Measurements from ENCODE around the gene APOA1.

APOA1 gene

DNA sequence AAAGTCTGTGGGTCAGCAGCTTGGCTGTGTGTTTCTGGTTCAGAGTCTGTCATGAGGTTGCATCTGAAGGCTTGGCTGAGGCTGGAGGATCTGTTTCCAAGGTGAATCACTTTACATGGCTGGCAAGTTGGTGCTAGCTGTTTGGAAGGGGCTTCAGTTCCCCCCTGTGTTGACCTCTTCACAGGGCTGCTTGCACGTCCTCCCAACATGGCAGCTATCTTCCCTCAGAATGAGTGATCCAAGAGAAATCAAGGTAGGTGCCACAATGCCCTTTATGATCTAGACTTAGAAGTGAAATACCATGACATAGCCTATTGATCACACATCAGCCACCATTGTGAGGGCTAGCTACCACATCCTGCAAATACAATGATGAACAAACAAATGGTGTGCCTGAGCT lies 24.3 kb downstream of the APOA1 start:
- TF ChIP-seq TAF1 (IDR thresholded peaks at IDR 0.05; ENCODE audit: borderline replicate concordance, insufficient read depth, low read length) (no peak), POLR2AphosphoS5 (IDR thresholded peaks at IDR 0.05; ENCODE audit: low read depth, low read length) (no peak), FOXP2 (optimal IDR thresholded peaks at IDR 0.05; ENCODE audit: borderline replicate concordance, extremely low read depth, extremely low read length, insufficient read depth) (no peak), REST (IDR thresholded peaks at IDR 0.05; ENCODE audit: insufficient read depth in 1 of 2, low read depth in 2 of 2, low read length in 2 of 2) (no peak), SIN3A (IDR thresholded peaks at IDR 0.05; ENCODE audit: borderline replicate concordance, insufficient read depth, low read length) (no peak)

GRCh38 chr11:116812109-116812508 lies 25.3 kb downstream of the APOA1 start:
- TF ChIP-seq TAF1 (IDR thresholded peaks at IDR 0.05; ENCODE audit: borderline replicate concordance, insufficient read depth, low read length), result no peak
- no peak for TF ChIP-seq REST (IDR thresholded peaks at IDR 0.05; ENCODE audit: insufficient read depth in 1 of 2, low read depth in 2 of 2, low read length in 2 of 2)
- no peak for TF ChIP-seq SIN3A (IDR thresholded peaks at IDR 0.05; ENCODE audit: borderline replicate concordance, insufficient read depth, low read length)
- no peak for TF ChIP-seq POLR2AphosphoS5 (IDR thresholded peaks at IDR 0.05; ENCODE audit: low read depth, low read length)
- TF ChIP-seq FOXP2 (optimal IDR thresholded peaks at IDR 0.05; ENCODE audit: borderline replicate concordance, extremely low read depth, extremely low read length, insufficient read depth), result no peak

DNA sequence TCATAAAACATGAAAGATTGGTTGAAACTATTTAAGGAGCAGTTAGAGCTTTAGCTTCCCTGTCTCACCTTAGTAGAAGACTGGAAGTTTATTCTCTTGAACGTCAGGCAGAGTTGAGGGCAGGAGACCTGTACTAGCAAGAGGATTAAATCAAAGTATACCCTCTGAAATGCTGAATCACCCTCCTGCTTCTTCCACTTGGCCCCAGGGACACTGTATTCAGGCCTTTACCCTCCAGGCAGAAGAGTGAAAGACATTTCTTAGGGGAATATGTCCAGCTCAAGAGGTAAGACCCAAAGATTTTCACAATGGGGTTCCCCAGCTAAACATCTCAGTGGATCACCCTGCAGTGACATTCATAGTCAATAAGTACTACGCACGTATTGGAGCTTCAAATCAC lies 26.2 kb downstream of the APOA1 start:
- TF ChIP-seq TAF1 (IDR thresholded peaks at IDR 0.05; ENCODE audit: borderline replicate concordance, insufficient read depth, low read length), result no peak
- no peak for TF ChIP-seq FOXP2 (optimal IDR thresholded peaks at IDR 0.05; ENCODE audit: borderline replicate concordance, extremely low read depth, extremely low read length, insufficient read depth)
- TF ChIP-seq POLR2AphosphoS5 (IDR thresholded peaks at IDR 0.05; ENCODE audit: low read depth, low read length), result no peak
- no peak for TF ChIP-seq SIN3A (IDR thresholded peaks at IDR 0.05; ENCODE audit: borderline replicate concordance, insufficient read depth, low read length)
- TF ChIP-seq REST (IDR thresholded peaks at IDR 0.05; ENCODE audit: insufficient read depth in 1 of 2, low read depth in 2 of 2, low read length in 2 of 2), result no peak

GRCh38 chr11:116808262-116809175 lies 28.9 kb downstream of the APOA1 start:
- TF ChIP-seq FOXP2 (optimal IDR thresholded peaks at IDR 0.05; ENCODE audit: borderline replicate concordance, extremely low read depth, extremely low read length, insufficient read depth), result no peak
- TF ChIP-seq SIN3A (IDR thresholded peaks at IDR 0.05; ENCODE audit: borderline replicate concordance, insufficient read depth, low read length), result no peak
- no peak for TF ChIP-seq TAF1 (IDR thresholded peaks at IDR 0.05; ENCODE audit: borderline replicate concordance, insufficient read depth, low read length)
- TF ChIP-seq REST (IDR thresholded peaks at IDR 0.05; ENCODE audit: insufficient read depth in 1 of 2, low read depth in 2 of 2, low read length in 2 of 2), result no peak
- no peak for TF ChIP-seq POLR2AphosphoS5 (IDR thresholded peaks at IDR 0.05; ENCODE audit: low read depth, low read length)

All from PFSK-1 (cell line).